Lung microvascular endothelial cell (primary cell): ENCODE results near the gene PAQR5. TPM values are rescaled to one million over a fixed set of nuclear protein-coding genes. Genes with fewer than 3 reads are reported as not detected.
A peak's percentile ranks its signal among the peaks of the same experiment; 100 is the strongest.
"Not testable (repeated sequence)": the region's sequence is repeated elsewhere in the genome, so short reads cannot be mapped to it uniquely, and the experiment has no call there.

ENCODE experiments used
- DNase-seq, 2 donors: peaks; one replicate each; pipeline versions ENCODE4 v3.0.0 to v3.0.0-alpha.2; 2010; ENCODE audit warnings: low read depth in 2 of 2
- total RNA-seq: library from RNA; depleted of rRNA; stranded (reverse); fragments of >200 nt; gene quantifications from 2 replicates; pipeline ENCODE4 v1.2.1, GENCODE V29; 2014

The PAQR5 gene
- total RNA-seq, 1 donor from 2014 or later: not detected

GRCh38 chr15:69417581-69417980, 118.9 kb downstream of the PAQR5 start:
- DNase-seq: no peak

- no peak for DNase-seq
Observed at GRCh38 chr15:69421498-69421897, 122.8 kb downstream of the PAQR5 start.

- no peak for DNase-seq
Observed at GRCh38 chr15:69422336-69422895, 123.7 kb downstream of the PAQR5 start.

- DNase-seq: no peak
Observed at GRCh38 chr15:69424001-69424400, 125.3 kb downstream of the PAQR5 start.

GRCh38 chr15:69424748-69425413, 126.2 kb downstream of the PAQR5 start:
- DNase-seq: no peak

GRCh38 chr15:69433831-69434230, 135.1 kb downstream of the PAQR5 start:
- no peak for DNase-seq

GRCh38 chr15:69434238-69434637, 135.5 kb downstream of the PAQR5 start:
- no peak for DNase-seq

GRCh38 chr15:69434679-69435078, 136.0 kb downstream of the PAQR5 start:
- DNase-seq: no peak

GRCh38 chr15:69435985-69436384, 137.3 kb downstream of the PAQR5 start:
- no peak for DNase-seq

- DNase-seq: no peak
Observed at GRCh38 chr15:69436951-69437350, 138.2 kb downstream of the PAQR5 start.

- no peak for DNase-seq
Observed at GRCh38 chr15:69439623-69440022, 140.9 kb downstream of the PAQR5 start.

GRCh38 chr15:69443032-69443611, 144.4 kb downstream of the PAQR5 start:
- DNase-seq: peak in 1 of 2 donors; percentile 35

- no peak for DNase-seq
Observed at GRCh38 chr15:69444686-69445085, 146.0 kb downstream of the PAQR5 start.

- no peak for DNase-seq
Observed at GRCh38 chr15:69446953-69447352, 148.2 kb downstream of the PAQR5 start.

- DNase-seq: not testable (repeated sequence)
Observed at GRCh38 chr15:69450221-69450620, 151.5 kb downstream of the PAQR5 start.

- no peak for DNase-seq
Observed at GRCh38 chr15:69450968-69451695, 152.4 kb downstream of the PAQR5 start.

GRCh38 chr15:69451951-69452691, 153.4 kb downstream of the PAQR5 start:
- no peak for DNase-seq

GRCh38 chr15:69452692-69453521, 154.2 kb downstream of the PAQR5 start, which contains the start of gene RPLP1:
Gene RPLP1, plus strand, starts transcription at chr15:69452818. Its CDS starts 131 bp downstream, at chr15:69452949.
- peak; percentile 96 for DNase-seq

GRCh38 chr15:69454953-69455352, 156.2 kb downstream of the PAQR5 start:
- DNase-seq: peak in 1 of 2 donors; percentile 50
